Cortex of kidney (tissue), 1 donor: Measurements from ENCODE around the gene ZNF672.
"Not testable (repeated sequence)": the region's sequence is repeated elsewhere in the genome, so short reads cannot be mapped to it uniquely, and the experiment has no call there.

ENCODE experiments used
- DNase-seq: peaks from one replicate; lab custom pipeline; 2025; lab: John Stamatoyannopoulos, UW

ZNF672 gene

GRCh38 chr1:248856176-248856575 lies 18.2 kb downstream of the ZNF672 start:
- no peak for DNase-seq

- DNase-seq, result no peak
Measured at GRCh38 chr1:248857201-248857600, 19.2 kb downstream of the ZNF672 start.

- DNase-seq, result no peak
Measured at GRCh38 chr1:248857749-248858095, 19.7 kb downstream of the ZNF672 start.

GRCh38 chr1:248858096-248858890 lies 20.3 kb downstream of the ZNF672 start:
- no peak for DNase-seq

GRCh38 chr1:248858891-248859889 lies 21.2 kb downstream of the ZNF672 start, which contains the start of gene ZNF692:
ZNF692 (minus strand) TSS chr1:248859085; CDS start chr1:248858309, 776 bp downstream.
- peak; percentile 65 for DNase-seq

GRCh38 chr1:248860007-248860406 lies 22.0 kb downstream of the ZNF672 start:
- DNase-seq, result no peak

GRCh38 chr1:248861616-248862015 lies 23.6 kb downstream of the ZNF672 start:
- no peak for DNase-seq

GRCh38 chr1:248862695-248862997 lies 24.6 kb downstream of the ZNF672 start:
- DNase-seq, result no peak

GRCh38 chr1:248862998-248863881 lies 25.2 kb downstream of the ZNF672 start:
- DNase-seq, result peak; percentile 13

- no peak for DNase-seq
Measured at GRCh38 chr1:248871837-248872401, 33.9 kb downstream of the ZNF672 start.

GRCh38 chr1:248872752-248873408 lies 34.9 kb downstream of the ZNF672 start:
- DNase-seq, result no peak

- DNase-seq, result peak; percentile 27
Measured at GRCh38 chr1:248873409-248873992, 35.5 kb downstream of the ZNF672 start.

GRCh38 chr1:248873993-248874533 lies 36.0 kb downstream of the ZNF672 start:
- no peak for DNase-seq

- no peak for DNase-seq
Measured at GRCh38 chr1:248881261-248881660, 43.2 kb downstream of the ZNF672 start.

GRCh38 chr1:248882427-248882826 lies 44.4 kb downstream of the ZNF672 start:
- not testable (repeated sequence) for DNase-seq

- DNase-seq, result no peak
Measured at GRCh38 chr1:248884632-248885295, 46.7 kb downstream of the ZNF672 start.

GRCh38 chr1:248885646-248886045 lies 47.6 kb downstream of the ZNF672 start:
- no peak for DNase-seq

- no peak for DNase-seq
Measured at GRCh38 chr1:248886237-248886895, 48.3 kb downstream of the ZNF672 start.

GRCh38 chr1:248889914-248890243 lies 51.9 kb downstream of the ZNF672 start:
- DNase-seq, result not testable (repeated sequence)
